Thymus (tissue), 11 donors: ENCODE data around the gene CD160. TPM values are rescaled to one million over a fixed set of nuclear protein-coding genes. Genes with fewer than 3 reads are reported as not detected.

Experiments
- DNase-seq, 9 donors: peaks; one replicate each; pipeline ENCODE4 v3.0.0-alpha.2; 2013; ENCODE audit warnings: low spot score in 9 of 9, low read depth in 6 of 9, missing footprints in 1 of 9
- H3K27ac ChIP-seq, 2 donors: one replicate each; pipeline ENCODE4 v1.5.1; 2013; ENCODE audit warnings: control low read depth in 1 of 2, low read depth in 1 of 2, low read length in 1 of 2, mild to moderate bottlenecking in 1 of 2, moderate library complexity in 1 of 2
- H3K27me3 ChIP-seq, 2 donors: one replicate each; pipeline ENCODE4 v1.5.1; 2013; ENCODE audit warnings: low read length in 1 of 2; ENCODE audit not compliant: control insufficient read depth in 2 of 2, insufficient read depth in 1 of 2
- H3K36me3 ChIP-seq, 2 donors: one replicate each; pipeline ENCODE4 v1.5.1; 2013; ENCODE audit warnings: low read length in 1 of 2, mild to moderate bottlenecking in 1 of 2, moderate library complexity in 1 of 2; ENCODE audit not compliant: control insufficient read depth in 2 of 2, insufficient read depth in 2 of 2
- H3K4me1 ChIP-seq, 2 donors: one replicate each; pipeline ENCODE4 v1.5.1; 2013; ENCODE audit warnings: low read length in 2 of 2; ENCODE audit not compliant: control insufficient read depth in 2 of 2, insufficient read depth in 2 of 2
- H3K4me3 ChIP-seq, 2 donors: one replicate each; pipeline ENCODE4 v1.5.1; 2013; ENCODE audit warnings: low read length in 2 of 2, control low read depth in 1 of 2, mild to moderate bottlenecking in 1 of 2
- H3K9me3 ChIP-seq, 2 donors: one replicate each; pipeline ENCODE4 v1.5.1; 2013; ENCODE audit warnings: low read length in 1 of 2, mild to moderate bottlenecking in 1 of 2; ENCODE audit not compliant: control insufficient read depth in 2 of 2, insufficient read depth in 1 of 2
- WGBS: extraction: QIAGEN DNeasy Blood & Tissue Kit; methylation state at CpG from one replicate; pipeline ENCODE4 v1.1.7; 2013; 5-methylcytosine and 5-hydroxymethylcytosine counted together
- polyA plus RNA-seq: library from polyadenylated mRNA; stranded (reverse); fragments of 200-250 nt; gene quantifications from one replicate; pipeline ENCODE4 v1.2.3, GENCODE V29; 2013
- total RNA-seq: library from RNA; stranded (reverse); fragments of 120-200 nt; gene quantifications from one replicate; pipeline ENCODE4 v1.2.4, GENCODE V29; 2013
- donor health status: healthy.

The CD160 gene
- total and polyA plus RNA-seq, 2 donors, result 0.25 to 0.76 TPM

GRCh38 chr1:145777357-145778145, 58.3 kb downstream of the CD160 start:
- H3K36me3 ChIP-seq, result peaks cover 1 to 6% of the 10 kb centered on the region in 2 donors

GRCh38 chr1:145778146-145778540, 58.8 kb downstream of the CD160 start:
- Histone ChIP-seq H3K4me3 (no peak overlapping the region), H3K9me3 (no peaks in the 10 kb centered on the region), H3K4me1 (no peaks in the 10 kb centered on the region), H3K36me3 (peaks cover 0 to 6% of the 10 kb centered on the region in 2 donors), H3K27ac (no peak overlapping the region), H3K27me3 (no peaks in the 10 kb centered on the region)
- no peak for DNase-seq
- WGBS, result 97% methylated on average over 1 of the region's 1 CpG

More at GRCh38 chr1:145777357-145778145, 58.3 kb downstream of the CD160 start:
- no peaks in the 10 kb centered on the region for H3K4me1 ChIP-seq
- DNase-seq, result no peak
- no peaks in the 10 kb centered on the region for H3K9me3 ChIP-seq
- no peaks in the 10 kb centered on the region for H3K27me3 ChIP-seq
- no peak overlapping the region for H3K4me3 ChIP-seq
- 98% methylated on average over 1 of the region's 1 CpG for WGBS
- H3K27ac ChIP-seq, result no peak overlapping the region

GRCh38 chr1:145782272-145783099, 63.2 kb downstream of the CD160 start:
- H3K27me3 ChIP-seq, result no peaks in the 10 kb centered on the region
- DNase-seq, result no peak
- no peak overlapping the region for H3K27ac ChIP-seq
- H3K4me1 ChIP-seq, result no peaks in the 10 kb centered on the region
- H3K4me3 ChIP-seq, result no peak overlapping the region
- WGBS, result 96% methylated on average over 10 of the region's 10 CpGs
- peaks cover 4 to 6% of the 10 kb centered on the region in 2 donors for H3K36me3 ChIP-seq
- H3K9me3 ChIP-seq, result no peaks in the 10 kb centered on the region

GRCh38 chr1:145784409-145784808, 65.1 kb downstream of the CD160 start:
- no peaks in the 10 kb centered on the region for H3K4me1 ChIP-seq
- no peaks in the 10 kb centered on the region for H3K9me3 ChIP-seq
- DNase-seq, result no peak
- WGBS, result 98% methylated on average over 3 of the region's 3 CpGs
- peaks cover 10 to 12% of the 10 kb centered on the region in 2 donors for H3K36me3 ChIP-seq
- H3K27ac ChIP-seq, result no peak overlapping the region
- no peaks in the 10 kb centered on the region for H3K27me3 ChIP-seq
- no peak overlapping the region for H3K4me3 ChIP-seq

- 95% methylated on average over 1 of the region's 1 CpG for WGBS
- H3K27me3 ChIP-seq, result no peaks in the 10 kb centered on the region
- no peaks in the 10 kb centered on the region for H3K9me3 ChIP-seq
- no peak for DNase-seq
- H3K4me3 ChIP-seq, result no peak overlapping the region
- H3K27ac ChIP-seq, result no peak overlapping the region
- peaks cover 10 to 12% of the 10 kb centered on the region in 2 donors for H3K36me3 ChIP-seq
- no peaks in the 10 kb centered on the region for H3K4me1 ChIP-seq
Observed at GRCh38 chr1:145785547-145785946, 66.2 kb downstream of the CD160 start.

GRCh38 chr1:145786271-145786670, 67.0 kb downstream of the CD160 start:
- no peak overlapping the region for H3K4me3 ChIP-seq
- H3K4me1 ChIP-seq, result no peaks in the 10 kb centered on the region
- WGBS, result 0% methylated on average over 1 of the region's 1 CpG
- H3K36me3 ChIP-seq, result peaks cover 6 to 12% of the 10 kb centered on the region in 2 donors
- no peaks in the 10 kb centered on the region for H3K27me3 ChIP-seq
- no peaks in the 10 kb centered on the region for H3K9me3 ChIP-seq
- no peak overlapping the region for H3K27ac ChIP-seq
- no peak for DNase-seq

GRCh38 chr1:145788580-145788979, 69.3 kb downstream of the CD160 start:
- 100% methylated on average over 3 of the region's 3 CpGs for WGBS
- DNase-seq, result no peak
- peaks cover 12% of the 10 kb centered on the region in 2 donors for H3K36me3 ChIP-seq
- H3K9me3 ChIP-seq, result no peaks in the 10 kb centered on the region
- H3K4me3 ChIP-seq, result no peak overlapping the region
- no peaks in the 10 kb centered on the region for H3K27me3 ChIP-seq
- H3K4me1 ChIP-seq, result no peaks in the 10 kb centered on the region
- no peak overlapping the region for H3K27ac ChIP-seq
